Epithelial cell of esophagus (primary cell): Measurements from ENCODE around the gene GRIA4.
A peak's percentile ranks its signal among the peaks of the same experiment; 100 is the strongest.

Experiments used
- DNase-seq: peaks from one replicate; pipeline ENCODE4 v3.0.0; 2010; ENCODE audit warnings: low read depth
- H3K4me3 ChIP-seq: 2 replicates; pipeline ENCODE4 v1.5.1; 2011; ENCODE audit warnings: mild to moderate bottlenecking, low read length, control low read depth
- TF ChIP-seq, protein P1 (sequence below): IDR thresholded peaks from 2 replicates; pipeline ENCODE4 v1.5.1; 2011; ENCODE audit warnings: low read depth, mild to moderate bottlenecking, low read length, control low read depth, inconsistent platforms; ENCODE audit not compliant: insufficient read depth; ENCODE audit errors: missing control alignments

The GRIA4 gene

DNA sequence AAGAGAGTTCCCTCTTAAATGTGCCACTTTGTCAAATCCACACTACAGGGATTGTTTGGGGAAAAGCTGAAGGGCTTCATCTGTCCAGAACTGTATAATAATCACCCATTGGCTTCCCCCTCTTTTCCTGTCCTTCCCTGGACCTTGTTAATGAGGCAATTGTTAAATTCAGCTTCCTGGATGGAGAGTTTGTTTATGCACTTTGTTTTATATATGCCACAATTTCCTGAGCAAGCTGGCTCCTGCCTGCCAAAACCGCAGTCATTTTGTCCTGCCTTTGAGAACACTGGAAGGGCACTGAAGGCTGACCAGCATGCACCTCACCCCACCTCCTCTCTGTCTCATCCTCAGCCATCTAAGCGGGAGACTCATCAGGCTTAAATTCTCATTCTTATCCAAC lies 325.9 kb downstream of the GRIA4 start:
- TF ChIP-seq, protein P1, sequence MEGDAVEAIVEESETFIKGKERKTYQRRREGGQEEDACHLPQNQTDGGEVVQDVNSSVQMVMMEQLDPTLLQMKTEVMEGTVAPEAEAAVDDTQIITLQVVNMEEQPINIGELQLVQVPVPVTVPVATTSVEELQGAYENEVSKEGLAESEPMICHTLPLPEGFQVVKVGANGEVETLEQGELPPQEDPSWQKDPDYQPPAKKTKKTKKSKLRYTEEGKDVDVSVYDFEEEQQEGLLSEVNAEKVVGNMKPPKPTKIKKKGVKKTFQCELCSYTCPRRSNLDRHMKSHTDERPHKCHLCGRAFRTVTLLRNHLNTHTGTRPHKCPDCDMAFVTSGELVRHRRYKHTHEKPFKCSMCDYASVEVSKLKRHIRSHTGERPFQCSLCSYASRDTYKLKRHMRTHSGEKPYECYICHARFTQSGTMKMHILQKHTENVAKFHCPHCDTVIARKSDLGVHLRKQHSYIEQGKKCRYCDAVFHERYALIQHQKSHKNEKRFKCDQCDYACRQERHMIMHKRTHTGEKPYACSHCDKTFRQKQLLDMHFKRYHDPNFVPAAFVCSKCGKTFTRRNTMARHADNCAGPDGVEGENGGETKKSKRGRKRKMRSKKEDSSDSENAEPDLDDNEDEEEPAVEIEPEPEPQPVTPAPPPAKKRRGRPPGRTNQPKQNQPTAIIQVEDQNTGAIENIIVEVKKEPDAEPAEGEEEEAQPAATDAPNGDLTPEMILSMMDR, result no peak
- H3K4me3 ChIP-seq, result no peak overlapping the region
- peak; percentile 83 for DNase-seq

- TF ChIP-seq, protein P1, result no peak
- peak; percentile 54 for DNase-seq
Measured at GRCh38 chr11:105937331-105937730, 327.5 kb downstream of the GRIA4 start.

GRCh38 chr11:105937738-105938137 lies 327.9 kb downstream of the GRIA4 start:
- H3K4me3 ChIP-seq, result no peak overlapping the region
- no peak for DNase-seq
- TF ChIP-seq, protein P1, result no peak

More at GRCh38 chr11:105937331-105937730, 327.5 kb downstream of the GRIA4 start:
- H3K4me3 ChIP-seq, result no peak overlapping the region

DNA sequence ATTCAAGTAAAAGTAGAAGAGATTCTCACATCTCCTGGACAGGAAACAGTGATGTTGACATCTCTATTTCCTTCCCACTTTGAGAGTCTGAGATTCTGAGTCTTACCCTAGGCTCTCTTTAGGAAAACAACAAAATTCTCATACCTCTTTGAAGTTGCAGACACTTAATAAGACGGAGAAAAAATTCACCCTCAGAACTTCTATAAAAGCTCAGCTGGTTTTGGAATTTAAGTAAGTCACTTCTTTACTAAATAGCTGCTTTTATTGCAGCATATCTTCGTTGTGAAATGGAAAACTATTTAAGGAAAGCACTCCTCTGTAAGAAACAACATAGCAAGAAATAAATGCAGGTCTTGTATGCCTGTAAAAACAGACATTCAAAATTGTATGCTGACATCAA lies 333.0 kb downstream of the GRIA4 start:
- H3K4me3 ChIP-seq, result no peak overlapping the region
- TF ChIP-seq, protein P1, result no peak
- DNase-seq, result no peak

- no peak overlapping the region for H3K4me3 ChIP-seq
- peak; percentile 7 for DNase-seq
- TF ChIP-seq, protein P1, result no peak
Measured at GRCh38 chr11:105948918-105949590, 339.2 kb downstream of the GRIA4 start.

DNA sequence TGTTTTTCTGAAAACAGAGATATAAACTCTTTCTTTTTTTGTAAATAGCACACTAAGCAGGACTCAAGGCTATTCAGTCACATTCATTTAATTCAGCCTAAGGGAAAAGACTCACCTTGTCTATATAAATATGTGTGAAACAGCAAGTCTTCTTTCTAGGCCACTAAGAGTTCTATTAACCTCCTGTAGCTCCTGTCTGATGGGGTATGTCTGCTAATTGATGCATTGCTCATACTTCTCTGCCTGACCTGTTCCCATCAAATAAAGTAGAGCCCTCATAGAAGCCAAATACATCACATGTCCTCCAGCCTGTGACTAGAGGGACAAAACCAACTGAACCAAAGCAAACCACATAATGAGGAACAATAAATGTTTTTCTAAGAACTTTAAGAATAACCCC lies 344.0 kb downstream of the GRIA4 start:
- DNase-seq, result no peak
- TF ChIP-seq, protein P1, result no peak
- H3K4me3 ChIP-seq, result no peak overlapping the region
